Keratinocyte (primary cell): ENCODE measurements around the gene ALKBH5. TPM values are rescaled to one million over a fixed set of nuclear protein-coding genes. Genes with fewer than 3 reads are reported as not detected.

Experiments
- DNase-seq: peaks from one replicate; pipeline ENCODE4 v3.0.0-alpha.2; 2011; ENCODE audit warnings: low read depth, missing footprints, low spot score
- FAIRE-seq: peaks from 2 replicates; lab custom pipeline; 2011; peaks lifted over from hg19 to GRCh38; lab: Jason Lieb, UNC
- H2AFZ ChIP-seq: 2 replicates; pipeline ENCODE4 v1.6.0; 2012; ENCODE audit warnings: low read length, control low read depth, inconsistent platforms; ENCODE audit not compliant: control insufficient read depth
- H3K27ac ChIP-seq: 2 replicates; pipeline ENCODE4 v1.5.1; 2011; ENCODE audit warnings: low read length; ENCODE audit not compliant: control insufficient read depth, insufficient read depth
- H3K27me3 ChIP-seq: 3 replicates; pipeline ENCODE4 v1.6.0; 2011; ENCODE audit warnings: low read length; ENCODE audit not compliant: control insufficient read depth, insufficient read depth; ENCODE audit errors: extremely low read depth
- H3K36me3 ChIP-seq, 2 experiments: 2 replicates in 1 of 2; 3 replicates in 1 of 2; pipeline ENCODE4 v1.5.1; 2011; ENCODE audit warnings: low read length in 2 of 2, mild to moderate bottlenecking in 1 of 2; ENCODE audit not compliant: control insufficient read depth in 2 of 2, insufficient read depth in 2 of 2; ENCODE audit errors: extremely low read depth in 1 of 2
- H3K4me1 ChIP-seq: 3 replicates; pipeline ENCODE4 v1.5.1; 2011; ENCODE audit warnings: low read length; ENCODE audit not compliant: control insufficient read depth, insufficient read depth; ENCODE audit errors: extremely low read depth
- H3K4me2 ChIP-seq: 3 replicates; pipeline ENCODE4 v1.6.0; 2011; ENCODE audit warnings: low read depth, low read length; ENCODE audit not compliant: control insufficient read depth, insufficient read depth; ENCODE audit errors: extremely low read depth
- H3K4me3 ChIP-seq, 3 experiments: fragments of 200-600 bp in 1 of 3; sonication (generic) in 1 of 3; 2 replicates in 2 of 3; 3 replicates in 1 of 3; pipeline ENCODE4 v1.5.1; 2011 to 2016; ENCODE audit warnings: low read length in 3 of 3, mild to moderate bottlenecking in 3 of 3, control low read depth in 2 of 3, inconsistent platforms in 1 of 3, low read depth in 1 of 3, mixed read lengths in 1 of 3, mixed run types in 1 of 3, moderate library complexity in 1 of 3; ENCODE audit not compliant: control insufficient read depth in 2 of 3, insufficient read depth in 2 of 3; ENCODE audit errors: extremely low read depth in 1 of 3
- H3K79me2 ChIP-seq: 2 replicates; pipeline ENCODE4 v1.6.0; 2012; ENCODE audit warnings: low read length; ENCODE audit not compliant: control insufficient read depth, insufficient read depth
- H3K9ac ChIP-seq: 3 replicates; pipeline ENCODE4 v1.6.0; 2011; ENCODE audit warnings: low read length; ENCODE audit not compliant: control insufficient read depth, insufficient read depth; ENCODE audit errors: extremely low read depth
- H3K9me1 ChIP-seq: 3 replicates; pipeline ENCODE4 v1.6.0; 2011; ENCODE audit warnings: low read length; ENCODE audit not compliant: control insufficient read depth, insufficient read depth; ENCODE audit errors: extremely low read depth
- H3K9me3 ChIP-seq: 2 replicates; pipeline ENCODE4 v1.5.1; 2012; ENCODE audit warnings: low read depth, low read length; ENCODE audit not compliant: control insufficient read depth
- H4K20me1 ChIP-seq: 3 replicates; pipeline ENCODE4 v1.6.0; 2011; ENCODE audit warnings: low read length; ENCODE audit not compliant: control insufficient read depth, insufficient read depth; ENCODE audit errors: extremely low read depth
- EZH2 ChIP-seq: IDR thresholded peaks from one replicate; pipeline ENCODE4 v1.6.1; 2012; ENCODE audit warnings: inconsistent platforms, mild to moderate bottlenecking, low read length, moderate library complexity
- dilution Hi-C: fragments of 300-500 bp; cut with MboI; formaldehyde crosslinking; loops from one replicate; pipeline ENCODE4 v1.7.0; 2020; ENCODE audit warnings: low sequenced_read_pairs; ENCODE audit not compliant: extremely low pct_ligation_motif_present
- polyA plus RNA-seq, 5 experiments: library from polyadenylated mRNA; depleted of rRNA in 3 of 5; stranded (reverse) in 3 of 5; stranded (forward) in 1 of 5; unstranded in 1 of 5; fragments of >200 nt; gene quantifications; 1 replicate in 1 of 5; 2 replicates in 3 of 5; 3 replicates in 1 of 5; pipeline versions ENCODE4 v1.2.1 to v1.2.3, GENCODE V29; 2011 to 2012; ENCODE audit warnings: missing spikeins in 2 of 5, low read depth in 1 of 5, low replicate concordance in 1 of 5
- TF ChIP-seq, protein P1 (sequence below), 3 experiments: IDR thresholded peaks in 1 of 3; conservative IDR thresholded peaks in 1 of 3; optimal IDR thresholded peaks in 1 of 3; 2 replicates in 2 of 3; 3 replicates in 1 of 3; pipeline versions ENCODE3 to v1.5.1; 2011; ENCODE audit warnings: low read length in 3 of 3, mild to moderate bottlenecking in 3 of 3, moderate library complexity in 2 of 3, control low read depth in 1 of 3, inconsistent platforms in 1 of 3; ENCODE audit not compliant: insufficient read depth in 2 of 3; ENCODE audit errors: extremely low read depth in 1 of 3

Gene ALKBH5
- polyA plus RNA-seq, 1 donor (not counting 4 experiments of a cell fraction or from before 2014, with no cell fraction given) = 50.2 TPM

DNA sequence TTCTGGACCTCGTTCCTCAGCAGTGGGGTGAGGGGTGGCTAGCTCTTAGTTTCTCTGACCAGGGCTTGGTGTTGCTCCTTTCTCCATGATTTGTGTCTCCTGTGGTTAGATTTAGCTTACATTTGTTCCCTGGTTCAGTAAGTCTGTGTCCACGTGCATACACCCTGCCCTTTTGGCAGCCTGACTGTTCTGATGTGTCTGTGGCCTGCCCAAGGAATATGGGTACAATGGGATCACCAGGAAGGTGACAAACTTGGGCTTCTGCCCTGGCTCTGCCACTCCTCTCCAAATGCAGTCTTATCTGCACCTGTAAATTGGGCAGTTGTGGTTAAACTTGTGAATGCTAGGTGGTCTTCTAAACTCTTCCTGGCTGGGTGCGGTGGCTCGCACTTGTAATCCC lies 17.5 kb downstream of the ALKBH5 start:
- DNase-seq = no peak
- Histone ChIP-seq H4K20me1 (peaks cover 53% of the 10 kb centered on the region), H3K9me3 (no peaks in the 10 kb centered on the region), H3K36me3 (peaks cover 18 to 45% of the 10 kb centered on the region in 2 experiments), H3K4me1 (peaks cover 15% of the 10 kb centered on the region), H3K27ac (no peak overlapping the region), H2AFZ (no peak overlapping the region), H3K27me3 (no peaks in the 10 kb centered on the region), H3K4me3 (no peak overlapping the region), H3K9me1 (peaks cover 3% of the 10 kb centered on the region), H3K79me2 (peaks cover 79% of the 10 kb centered on the region), H3K9ac (no peak overlapping the region), H3K4me2 (no peak overlapping the region)
- no peak for FAIRE-seq
- dilution Hi-C loops = no loop called here
- TF ChIP-seq, protein P1, sequence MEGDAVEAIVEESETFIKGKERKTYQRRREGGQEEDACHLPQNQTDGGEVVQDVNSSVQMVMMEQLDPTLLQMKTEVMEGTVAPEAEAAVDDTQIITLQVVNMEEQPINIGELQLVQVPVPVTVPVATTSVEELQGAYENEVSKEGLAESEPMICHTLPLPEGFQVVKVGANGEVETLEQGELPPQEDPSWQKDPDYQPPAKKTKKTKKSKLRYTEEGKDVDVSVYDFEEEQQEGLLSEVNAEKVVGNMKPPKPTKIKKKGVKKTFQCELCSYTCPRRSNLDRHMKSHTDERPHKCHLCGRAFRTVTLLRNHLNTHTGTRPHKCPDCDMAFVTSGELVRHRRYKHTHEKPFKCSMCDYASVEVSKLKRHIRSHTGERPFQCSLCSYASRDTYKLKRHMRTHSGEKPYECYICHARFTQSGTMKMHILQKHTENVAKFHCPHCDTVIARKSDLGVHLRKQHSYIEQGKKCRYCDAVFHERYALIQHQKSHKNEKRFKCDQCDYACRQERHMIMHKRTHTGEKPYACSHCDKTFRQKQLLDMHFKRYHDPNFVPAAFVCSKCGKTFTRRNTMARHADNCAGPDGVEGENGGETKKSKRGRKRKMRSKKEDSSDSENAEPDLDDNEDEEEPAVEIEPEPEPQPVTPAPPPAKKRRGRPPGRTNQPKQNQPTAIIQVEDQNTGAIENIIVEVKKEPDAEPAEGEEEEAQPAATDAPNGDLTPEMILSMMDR (optimal IDR thresholded peaks at IDR 0.05 in 1 of 3, IDR thresholded peaks at IDR 0.05 in 1 of 3, conservative IDR thresholded peaks at IDR 0.05 in 1 of 3; ENCODE audit: extremely low read depth in 1 of 3, insufficient read depth in 2 of 3, low read length in 3 of 3) = no peak
- TF ChIP-seq EZH2 = no peak

DNA sequence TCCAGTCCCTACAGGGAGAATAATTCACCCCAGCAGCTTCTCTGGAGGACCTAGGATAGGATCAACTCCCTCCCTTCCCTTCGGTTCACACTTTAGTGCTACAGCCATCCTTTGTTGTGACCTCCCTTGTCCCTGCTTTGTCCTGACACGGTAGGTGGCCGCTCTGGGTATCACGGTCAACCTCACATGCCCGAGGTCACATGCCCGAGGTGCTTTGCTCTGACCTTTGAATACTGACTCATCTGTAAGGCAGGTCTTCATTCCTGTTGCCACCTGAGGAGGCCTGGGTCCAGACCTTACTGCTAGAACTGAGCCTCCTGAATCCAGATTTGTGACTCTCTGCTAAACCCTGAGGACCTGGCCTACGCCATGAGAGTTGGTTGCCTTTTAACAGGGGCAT lies 19.7 kb downstream of the ALKBH5 start:
- no peak for FAIRE-seq
- Histone ChIP-seq H3K4me1 (peaks cover 3% of the 10 kb centered on the region), H3K9ac (no peak overlapping the region), H3K9me1 (no peaks in the 10 kb centered on the region), H3K79me2 (peaks cover 63% of the 10 kb centered on the region), H3K4me2 (no peak overlapping the region), H3K36me3 (peaks cover 29 to 43% of the 10 kb centered on the region in 2 experiments), H3K4me3 (no peak overlapping the region), H3K9me3 (no peaks in the 10 kb centered on the region), H3K27ac (no peak overlapping the region), H2AFZ (no peak overlapping the region), H4K20me1 (peaks cover 42% of the 10 kb centered on the region), H3K27me3 (no peaks in the 10 kb centered on the region)
- no peak for TF ChIP-seq EZH2
- TF ChIP-seq, protein P1 (optimal IDR thresholded peaks at IDR 0.05 in 1 of 3, IDR thresholded peaks at IDR 0.05 in 1 of 3, conservative IDR thresholded peaks at IDR 0.05 in 1 of 3; ENCODE audit: extremely low read depth in 1 of 3, insufficient read depth in 2 of 3, low read length in 3 of 3) = no peak
- DNase-seq = no peak
- dilution Hi-C loops = no loop called here
